ENCODE data around the gene ZMIZ2. TPM values are rescaled to one million over a fixed set of nuclear protein-coding genes. Genes with fewer than 3 reads are reported as not detected.
"Not testable (repeated sequence)": the region's sequence is repeated elsewhere in the genome, so short reads cannot be mapped to it uniquely, and the experiment has no call there.

ZMIZ2 gene
- total and polyA plus RNA-seq, 7 donors = 11.7 to 32.9 (median 25.0) TPM

DNA sequence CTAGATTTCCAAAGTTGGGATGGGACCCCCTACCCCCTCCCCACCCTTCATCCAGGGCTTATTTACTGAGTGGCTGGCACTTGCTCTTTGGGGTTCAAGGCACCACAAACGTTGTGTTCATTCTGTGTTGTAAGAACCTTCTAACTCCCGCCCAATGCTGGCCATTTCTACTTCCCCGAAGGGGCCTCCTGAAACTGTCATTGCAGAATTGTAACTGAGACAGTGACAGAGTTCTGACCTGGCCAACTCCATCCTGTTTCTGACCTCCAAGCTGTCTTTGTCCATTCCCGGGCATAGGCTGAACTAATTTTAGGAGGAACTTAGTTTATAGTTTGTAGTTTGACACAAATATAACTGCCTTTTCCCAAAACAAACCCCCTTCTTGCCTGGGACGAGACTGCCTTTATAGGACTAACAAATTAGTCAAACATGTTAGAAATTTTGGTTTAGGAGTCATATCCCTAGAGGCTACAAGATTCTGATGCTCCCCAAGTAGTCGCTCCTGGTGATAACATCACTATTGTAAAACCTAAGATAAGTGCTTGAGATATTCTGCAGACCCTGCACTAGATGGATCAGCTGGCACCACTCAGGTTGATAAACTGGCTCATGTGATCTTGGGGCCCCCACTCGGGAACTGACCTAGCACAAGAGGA is 34.8 kb upstream of the ZMIZ2 start:
- Histone ChIP-seq H3K36me3 (ENCODE audit: insufficient read depth in 1 of 2, low read depth in 1 of 2) (peaks cover 3 to 15% of the 10 kb centered on the region in 2 donors), H3K9me3 (no peaks in the 10 kb centered on the region), H3K27me3 (ENCODE audit: insufficient read depth in 3 of 3, low read length in 2 of 3) (no peaks in the 10 kb centered on the region), H3K4me3 (no peak overlapping the region), H3K4me1 (no peaks in the 10 kb centered on the region), H3K27ac (no peak overlapping the region)
- DNase-seq (no peak), ATAC-seq (no peak)
- TF ChIP-seq CTCF (IDR thresholded peaks at IDR 0.05) = no peak
- 54 to 68% (median 63%) methylated on average over 7 of the region's 7 CpGs for WGBS, 3 donors
- intact Hi-C loops (cut with DNase I) = no loop called here

DNA sequence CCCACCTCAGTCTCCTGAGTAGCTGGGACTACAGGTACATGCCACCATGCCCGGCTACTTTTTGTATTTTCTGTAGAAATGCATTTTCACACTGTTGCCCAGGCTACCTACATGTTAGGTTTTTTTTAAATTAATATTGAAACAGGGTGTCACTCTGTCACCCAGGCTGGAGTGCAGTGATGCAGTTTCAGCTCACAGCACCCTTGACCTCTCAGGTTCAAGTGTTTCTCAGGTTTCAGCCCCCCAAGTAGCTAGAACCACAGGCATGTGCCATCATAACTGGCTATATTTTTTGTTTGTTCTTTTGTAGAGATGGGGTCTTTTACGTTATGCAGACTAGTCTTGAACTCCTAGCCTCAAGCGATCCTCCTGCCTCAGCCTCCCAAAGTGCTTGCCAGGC is 32.4 kb upstream of the ZMIZ2 start:
- 93% methylated on average over 3 of the region's 3 CpGs for WGBS, 3 donors
- no peak overlapping the region for H3K27ac ChIP-seq
- intact Hi-C loops (cut with DNase I) = no loop called here
- no peaks in the 10 kb centered on the region for H3K36me3 ChIP-seq (ENCODE audit: insufficient read depth in 1 of 2, low read depth in 1 of 2)
- ATAC-seq = no peak
- no peaks in the 10 kb centered on the region for H3K9me3 ChIP-seq
- H3K27me3 ChIP-seq (ENCODE audit: insufficient read depth in 3 of 3, low read length in 2 of 3) = no peaks in the 10 kb centered on the region
- no peak for TF ChIP-seq CTCF (IDR thresholded peaks at IDR 0.05)
- DNase-seq = no peak
- H3K4me3 ChIP-seq = no peak overlapping the region
- H3K4me1 ChIP-seq = no peaks in the 10 kb centered on the region

DNA sequence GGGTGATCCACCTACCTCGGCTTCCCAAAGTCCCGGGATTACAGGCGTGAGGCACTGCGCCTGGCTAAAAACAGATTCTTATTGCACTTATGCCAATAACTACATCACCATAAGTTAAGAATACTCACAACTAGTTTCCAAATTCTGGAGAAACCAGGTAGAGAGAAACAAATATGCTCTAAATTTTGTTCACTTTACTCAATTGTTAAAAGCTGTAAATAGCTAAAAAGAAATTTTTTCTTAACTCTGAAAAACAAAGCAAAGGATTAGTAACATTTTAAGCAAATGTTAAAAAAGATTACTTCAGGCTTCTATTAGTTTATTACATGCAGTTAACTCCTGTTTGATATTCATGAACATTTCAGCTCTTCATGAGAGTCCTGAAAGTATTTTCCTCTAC is 28.3 kb upstream of the ZMIZ2 start:
- DNase-seq = no peak
- H3K27me3 ChIP-seq (ENCODE audit: insufficient read depth in 3 of 3, low read length in 2 of 3) = no peaks in the 10 kb centered on the region
- WGBS, 3 donors = 88 to 92% (median 88%) methylated on average over 4 of the region's 4 CpGs

DNA sequence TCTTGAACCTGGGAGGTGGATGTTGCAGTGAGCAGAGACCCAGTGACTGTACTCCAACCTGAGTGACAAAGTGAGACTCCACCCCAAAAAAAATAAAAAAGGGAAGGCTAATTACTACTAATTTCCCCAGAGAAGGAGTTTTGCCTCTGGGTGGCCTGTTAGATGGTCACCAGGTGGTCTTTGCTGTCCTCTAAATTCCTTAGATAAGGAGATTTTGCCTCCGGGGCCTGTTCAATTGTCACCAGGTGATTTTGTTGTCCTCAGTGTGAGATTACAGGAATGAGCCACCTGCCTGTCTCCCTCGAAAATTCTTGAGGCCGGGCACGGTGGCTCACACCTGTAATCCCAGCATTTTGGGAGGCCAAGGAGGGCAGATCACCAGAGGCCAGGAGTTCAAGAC is 24.4 kb upstream of the ZMIZ2 start:
- WGBS, 3 donors = 77 to 83% (median 79%) methylated on average over 4 of the region's 4 CpGs
- Histone ChIP-seq H3K27ac (no peak overlapping the region), H3K9me3 (no peaks in the 10 kb centered on the region), H3K36me3 (ENCODE audit: insufficient read depth in 1 of 2, low read depth in 1 of 2) (no peaks in the 10 kb centered on the region), H3K27me3 (ENCODE audit: insufficient read depth in 3 of 3, low read length in 2 of 3) (no peaks in the 10 kb centered on the region), H3K4me1 (no peaks in the 10 kb centered on the region), H3K4me3 (no peak overlapping the region)
- ATAC-seq (no peak), DNase-seq (no peak)
- TF ChIP-seq CTCF (IDR thresholded peaks at IDR 0.05) = no peak
- intact Hi-C loops (cut with DNase I) = no loop called here

More for the DNA sequence above, 28.3 kb upstream of the ZMIZ2 start:
- no peak for TF ChIP-seq CTCF (IDR thresholded peaks at IDR 0.05)
- intact Hi-C loops (cut with DNase I) = no loop called here
- Histone ChIP-seq H3K36me3 (ENCODE audit: insufficient read depth in 1 of 2, low read depth in 1 of 2) (no peaks in the 10 kb centered on the region), H3K9me3 (no peaks in the 10 kb centered on the region), H3K4me1 (no peaks in the 10 kb centered on the region), H3K27ac (no peak overlapping the region), H3K4me3 (no peak overlapping the region)
- ATAC-seq = no peak

DNA sequence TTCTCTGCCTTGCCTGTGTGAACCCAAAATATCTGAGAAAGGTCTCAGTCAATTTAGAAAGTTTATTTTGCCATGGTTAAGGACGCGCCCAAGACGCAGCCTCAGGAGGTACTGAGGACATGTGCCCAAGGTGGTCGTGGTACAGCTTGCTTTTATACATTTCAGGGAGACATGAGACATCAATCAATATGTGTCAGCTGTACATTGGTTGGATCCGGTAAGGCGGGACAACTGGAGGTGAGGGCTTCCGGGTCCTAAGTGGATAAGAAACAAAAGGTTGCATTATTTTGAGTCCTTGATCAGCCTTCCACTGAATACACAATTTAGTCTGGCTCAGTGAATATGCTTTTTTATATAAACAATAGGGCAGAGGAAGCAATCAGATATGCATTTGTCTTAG is 22.4 kb upstream of the ZMIZ2 start:
- DNase-seq; H3K27ac ChIP-seq; ATAC-seq; H3K4me3 ChIP-seq; H3K4me1 ChIP-seq; H3K9me3 ChIP-seq; H3K36me3 ChIP-seq (ENCODE audit: insufficient read depth in 1 of 2, low read depth in 1 of 2); intact Hi-C loops (cut with DNase I); H3K27me3 ChIP-seq (ENCODE audit: insufficient read depth in 3 of 3, low read length in 2 of 3): not testable (repeated sequence)
- 69 to 81% (median 78%) methylated on average over 7 of the region's 7 CpGs for WGBS, 3 donors
